ENCODE measurements around the gene PCNX1. TPM values are rescaled to one million over a fixed set of nuclear protein-coding genes. Genes with fewer than 3 reads are reported as not detected.

Gene PCNX1
- total RNA-seq, 1 experiment from 2014 or later = 16.1 TPM

DNA sequence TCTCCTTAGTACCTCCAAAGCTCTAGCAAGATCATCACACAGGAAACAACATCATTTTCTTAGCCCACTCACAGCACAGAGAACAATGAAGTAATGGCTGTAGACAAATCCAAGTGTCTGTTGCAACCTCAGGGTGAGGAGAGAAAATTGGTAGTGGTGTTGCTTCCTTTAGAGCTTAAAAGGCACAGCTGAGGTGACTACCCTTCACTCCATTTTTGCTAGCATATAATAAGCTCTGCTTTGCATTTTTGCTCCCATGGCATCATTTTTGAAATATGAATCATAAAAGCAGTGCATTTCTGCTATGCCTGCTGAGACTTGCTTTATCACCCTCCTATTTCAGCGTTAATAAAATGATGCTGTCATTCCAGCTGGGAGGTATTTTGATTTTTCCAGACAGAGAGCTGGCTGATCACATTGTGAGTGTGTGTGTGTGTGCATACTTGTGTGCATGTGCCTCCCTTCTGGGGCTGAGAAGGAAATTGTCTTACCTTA is 18.5 kb upstream of the PCNX1 start:
- no peak for DNase-seq (ENCODE audit: low read depth)

DNA sequence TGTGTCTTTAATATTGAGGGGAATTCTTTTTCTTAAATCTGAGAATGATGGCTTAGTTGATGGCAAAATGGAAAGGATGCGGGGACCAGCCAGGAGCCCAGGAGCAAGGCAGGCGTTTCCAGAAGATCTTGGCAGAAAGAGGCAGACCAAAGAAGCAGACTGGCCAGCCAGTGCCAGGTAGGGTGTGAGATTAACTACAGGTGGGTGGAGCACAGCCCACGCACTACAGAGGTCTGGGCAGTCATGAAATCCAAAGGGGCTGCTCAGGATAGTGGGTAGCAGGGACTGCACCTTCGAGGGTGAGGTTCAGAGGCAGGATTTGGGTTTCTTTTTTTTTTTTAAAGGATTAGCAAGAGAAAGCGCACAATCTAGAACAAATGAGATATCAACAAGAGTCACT is 17.7 kb upstream of the PCNX1 start:
- DNase-seq (ENCODE audit: low read depth) = no peak

DNA sequence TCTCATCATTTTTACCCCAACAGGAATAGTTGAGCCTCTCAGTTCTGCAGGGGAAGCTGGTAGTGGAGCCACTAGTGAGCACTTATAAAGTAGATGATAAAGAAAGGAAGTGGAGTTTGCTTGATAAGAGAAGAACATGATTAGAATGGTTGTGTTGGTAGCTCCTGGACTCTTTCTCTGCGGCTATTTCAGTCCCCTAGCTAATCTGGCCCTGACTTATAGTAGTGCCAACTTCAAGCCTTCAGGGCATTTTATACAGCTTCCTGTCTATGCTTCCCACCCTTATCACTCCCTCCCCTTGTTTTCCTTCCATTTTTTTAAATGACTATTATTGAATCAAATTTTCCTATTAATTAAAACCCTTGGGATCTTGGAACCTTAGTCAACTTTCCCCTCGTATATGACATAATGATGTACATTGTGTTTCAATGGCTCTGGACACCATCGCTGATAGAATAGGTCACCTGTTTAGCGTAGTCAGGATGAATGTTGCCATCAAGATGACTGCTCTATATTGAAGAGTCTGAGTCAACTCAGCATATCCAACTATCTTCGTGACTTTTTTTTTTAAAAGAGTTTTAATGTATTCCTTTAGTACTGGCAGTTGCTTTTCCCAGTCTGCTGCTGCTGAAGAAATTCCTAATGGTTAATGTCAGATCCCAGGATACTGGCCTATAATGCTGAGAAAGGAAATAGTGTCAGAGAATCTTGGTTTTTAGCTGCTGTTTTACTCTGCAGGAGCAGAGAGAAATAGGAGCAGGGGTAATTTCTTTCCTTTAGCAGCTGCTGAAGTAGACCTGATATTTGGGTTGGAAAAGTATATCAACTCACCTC is 16.2 kb upstream of the PCNX1 start:
- no peak for DNase-seq (ENCODE audit: low read depth)

DNA sequence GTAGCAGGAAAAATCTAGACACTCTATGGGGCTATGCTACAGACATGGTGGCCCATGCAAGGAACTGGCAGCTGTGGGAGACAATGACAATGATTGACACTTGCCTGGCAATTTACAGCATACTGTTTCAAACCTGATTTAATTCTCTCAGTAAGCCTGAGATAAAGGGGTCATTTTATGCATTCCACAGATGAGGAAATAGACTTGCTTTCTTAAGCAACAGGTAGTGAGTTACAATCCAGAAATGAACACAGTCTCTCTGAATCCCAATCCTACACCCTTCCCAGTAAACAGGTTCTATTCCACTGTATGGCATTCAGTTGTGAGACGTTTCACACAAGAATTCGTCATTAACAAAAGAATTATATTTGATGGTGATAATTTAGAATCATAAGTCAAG is 15.5 kb upstream of the PCNX1 start:
- no peak for DNase-seq (ENCODE audit: low read depth)

DNA sequence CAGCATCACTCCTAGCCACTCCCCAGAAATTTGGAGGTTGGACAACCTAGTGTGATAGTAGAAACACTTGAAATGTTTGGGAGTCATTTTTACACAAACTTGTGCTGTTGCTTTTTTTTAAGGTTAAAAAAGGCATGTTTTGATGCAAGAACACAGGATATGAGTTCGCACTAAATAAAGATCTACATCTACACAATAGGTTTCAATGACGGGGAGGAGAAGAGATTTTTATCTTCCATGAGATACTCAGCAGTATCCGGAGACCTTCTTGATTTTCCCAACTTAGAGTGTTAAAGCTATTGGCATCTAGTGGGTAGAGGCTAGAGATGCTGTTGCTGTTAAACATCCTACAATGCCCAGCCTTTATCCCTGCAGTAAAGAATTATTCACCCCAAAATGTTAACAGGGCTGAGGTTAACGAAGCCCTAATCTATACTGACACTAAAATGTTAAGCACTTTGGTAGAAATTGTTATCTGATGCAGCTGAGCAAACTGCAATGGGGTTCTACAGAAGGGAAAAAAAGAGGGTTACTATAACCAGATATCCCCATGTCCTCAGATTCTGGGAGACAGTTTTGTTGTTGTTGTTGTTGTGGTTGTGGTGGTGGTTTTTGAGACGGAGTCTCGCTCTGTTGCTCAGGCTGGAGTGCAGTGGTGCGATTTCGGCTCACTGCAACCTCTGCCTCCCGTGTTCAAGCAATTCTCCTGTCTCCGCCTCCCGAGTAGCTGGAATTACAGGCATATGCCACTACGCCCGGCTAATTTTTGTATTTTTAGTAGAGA is 14.0 kb upstream of the PCNX1 start:
- DNase-seq (ENCODE audit: low read depth) = no peak

DNA sequence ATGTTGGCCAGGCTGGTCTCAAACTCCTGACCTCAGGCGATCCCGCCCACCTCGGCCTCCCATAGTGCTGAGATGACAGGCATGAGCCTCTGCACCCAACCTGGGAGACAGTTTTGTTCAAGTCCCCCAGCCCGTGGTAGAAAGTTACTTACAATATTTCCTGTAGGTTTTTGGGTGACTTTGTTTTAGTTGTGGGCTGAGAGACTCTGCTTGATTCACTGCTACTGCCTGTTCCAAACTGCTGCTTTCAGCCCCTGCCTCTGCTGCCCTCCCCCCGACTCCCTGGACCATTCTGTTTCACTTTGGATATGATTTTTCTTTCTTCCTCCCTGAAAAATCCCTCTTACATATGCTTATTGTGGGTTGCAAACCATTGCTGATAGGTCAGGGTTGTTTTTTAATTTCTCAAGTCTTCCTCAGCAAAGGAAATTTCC is 13.4 kb upstream of the PCNX1 start:
- DNase-seq (ENCODE audit: low read depth) = no peak

DNA sequence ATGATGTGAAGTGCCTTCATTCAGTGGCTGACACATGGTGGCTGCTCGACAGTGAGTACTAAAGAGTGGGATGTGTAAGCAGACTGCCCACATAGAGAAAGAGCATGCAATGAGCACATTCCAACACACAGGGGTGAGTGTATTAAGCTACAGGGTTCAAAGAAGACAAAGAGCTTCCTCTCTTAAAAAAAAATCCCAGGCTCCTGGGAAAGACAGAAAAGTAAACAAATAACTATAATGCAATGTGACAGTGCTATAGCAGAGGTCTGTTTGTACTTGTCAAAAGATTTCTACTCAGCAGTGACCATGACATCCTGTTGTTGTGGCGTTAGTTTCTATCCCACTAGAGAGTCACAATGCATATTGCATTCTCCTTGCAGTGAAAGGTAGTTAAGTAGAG is 12.4 kb upstream of the PCNX1 start:
- no peak for DNase-seq (ENCODE audit: low read depth)

DNA sequence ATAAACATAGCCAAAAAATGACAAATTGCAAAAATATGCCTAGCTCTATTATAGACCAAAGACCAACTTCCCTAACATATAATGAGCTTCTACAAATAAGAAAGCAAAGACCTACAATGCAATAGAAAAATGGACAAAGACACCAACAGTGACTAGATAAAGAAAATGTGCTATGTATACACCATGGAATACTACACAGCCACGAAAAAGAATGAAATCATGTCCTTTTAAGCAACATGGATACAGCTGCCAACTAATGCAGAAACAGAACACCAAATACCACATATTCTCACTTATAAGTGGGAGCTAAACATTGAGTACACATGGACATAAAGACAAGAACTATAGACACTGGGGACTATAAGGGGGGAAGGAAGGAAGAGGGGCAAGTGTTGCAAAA is 10.9 kb upstream of the PCNX1 start:
- DNase-seq (ENCODE audit: low read depth) = no peak

DNA sequence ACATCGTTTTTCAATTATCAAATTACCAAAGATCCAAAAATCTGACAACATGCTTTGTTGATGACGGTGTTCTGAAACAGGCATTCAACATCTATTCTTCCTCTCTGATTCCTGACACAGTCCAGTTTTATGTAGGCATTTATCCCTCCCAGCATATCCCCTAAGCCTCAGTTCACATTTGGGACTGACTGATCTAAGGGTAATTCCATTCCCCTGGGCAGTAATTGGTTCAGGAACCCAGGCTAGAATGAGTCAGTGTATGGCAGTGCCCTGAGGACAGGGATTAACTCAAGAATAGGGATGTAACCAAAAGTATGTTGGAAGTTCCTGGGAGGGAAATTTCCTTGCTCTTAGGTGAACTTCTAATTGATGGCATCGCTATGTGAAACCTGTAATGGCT is 10.3 kb upstream of the PCNX1 start:
- DNase-seq (ENCODE audit: low read depth) = peak; percentile 32

DNA sequence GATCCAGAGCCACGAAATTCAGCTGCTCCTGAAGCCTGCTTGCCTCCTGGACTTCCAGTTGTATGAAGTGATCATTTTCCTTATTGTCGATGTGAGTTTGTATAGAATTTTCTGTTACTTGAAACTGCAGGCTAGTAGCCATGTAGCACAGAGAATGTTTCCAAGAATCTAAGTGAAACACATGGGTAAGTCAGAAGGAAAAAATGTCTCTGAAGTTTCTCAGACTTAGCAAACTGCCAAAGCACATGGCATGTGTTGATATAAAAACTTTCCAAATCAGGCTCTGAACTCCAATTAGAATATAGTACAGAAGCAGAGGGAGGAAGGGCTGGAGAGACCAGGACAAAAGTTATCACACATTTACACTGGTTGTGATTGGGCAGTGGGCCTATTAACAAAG is 9.8 kb upstream of the PCNX1 start:
- no peak for DNase-seq (ENCODE audit: low read depth)

DNA sequence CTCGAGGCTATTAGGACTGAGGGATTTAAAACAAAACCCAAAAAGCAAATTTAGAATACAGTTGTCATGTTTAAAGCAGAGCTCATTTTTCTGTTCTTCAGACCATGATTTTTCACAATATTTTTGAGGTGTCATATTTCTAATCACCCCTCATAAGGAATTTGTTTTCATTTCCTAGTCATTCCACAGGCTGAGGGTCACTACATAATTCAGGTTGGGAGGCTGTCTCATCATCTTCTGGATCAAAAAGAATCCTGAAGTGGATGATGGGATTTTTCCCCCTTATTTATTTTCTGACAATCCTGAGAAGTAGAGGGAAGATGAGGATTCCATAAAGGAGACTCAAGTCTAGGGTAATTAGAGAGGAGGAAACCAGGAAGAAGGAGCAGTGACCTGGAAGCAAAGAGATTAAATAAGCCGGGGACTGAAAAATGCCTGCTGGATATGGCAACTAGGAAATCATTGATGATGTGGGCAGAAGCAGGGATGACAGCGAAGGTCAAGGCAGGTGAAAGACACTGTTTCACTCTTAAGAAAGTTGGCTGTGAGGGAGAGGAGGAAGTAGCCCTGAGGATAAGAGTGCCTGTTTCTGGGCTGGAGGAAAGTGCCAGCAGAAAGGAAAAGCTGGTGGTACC is 9.0 kb upstream of the PCNX1 start:
- DNase-seq (ENCODE audit: low read depth) = no peak

DNA sequence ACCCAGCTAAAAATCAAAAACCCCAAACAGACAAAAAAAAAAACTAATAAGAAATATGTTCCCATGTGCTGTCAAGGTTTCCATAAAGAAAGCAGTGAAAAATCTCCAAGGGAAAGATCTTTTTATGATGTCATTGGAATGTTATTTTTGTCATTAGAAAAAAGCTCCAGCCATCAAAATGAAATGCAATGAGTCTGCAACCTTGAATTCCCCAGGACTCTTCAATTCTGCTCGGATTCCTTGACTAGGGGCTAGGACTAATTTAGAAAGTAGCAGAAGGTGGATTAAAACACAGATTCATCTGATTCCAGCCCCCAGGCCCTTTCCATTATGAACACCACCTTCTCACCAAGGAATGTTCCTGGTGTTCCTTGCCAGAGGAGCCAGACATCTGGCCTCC is 6.0 kb upstream of the PCNX1 start:
- DNase-seq (ENCODE audit: low read depth) = no peak

DNA sequence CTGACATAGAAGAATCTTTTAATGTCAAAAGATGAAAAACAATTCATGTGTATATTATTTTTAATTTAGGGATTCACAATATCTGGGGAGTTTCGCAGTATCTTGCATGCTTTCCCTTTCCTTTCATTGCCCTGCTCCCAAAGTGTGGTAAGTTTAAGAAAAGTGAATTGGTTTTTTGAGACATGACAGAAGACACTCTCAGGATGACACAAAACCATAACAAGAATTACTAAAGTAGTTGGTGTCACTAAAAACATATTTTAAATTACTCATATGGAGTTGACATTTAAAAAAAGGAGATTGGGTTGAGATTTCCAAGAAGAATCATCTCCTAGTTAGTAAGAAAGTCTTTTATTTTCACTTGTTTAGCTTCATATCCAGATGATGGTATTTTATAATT is 5.1 kb upstream of the PCNX1 start:
- no peak for DNase-seq (ENCODE audit: low read depth)

DNA sequence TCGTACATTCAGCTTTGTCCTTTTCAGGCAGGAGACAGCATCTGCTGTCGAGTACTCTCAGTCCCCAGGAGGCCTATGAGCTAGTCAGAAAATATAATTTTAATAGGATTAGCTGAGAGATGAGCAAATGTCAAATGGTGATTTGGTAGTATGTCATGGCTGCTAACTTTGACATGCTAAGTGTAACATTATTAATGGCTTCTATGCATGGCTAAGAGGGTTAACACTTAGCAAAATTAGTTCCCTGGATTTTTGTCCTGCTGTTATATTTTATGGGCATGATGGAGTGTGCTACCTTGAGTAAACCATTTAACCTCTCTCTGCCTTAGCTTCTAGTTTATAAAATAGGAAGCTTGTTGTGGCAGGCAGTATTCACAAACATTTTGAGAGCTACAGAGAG is 2.9 kb upstream of the PCNX1 start:
- DNase-seq (ENCODE audit: low read depth) = no peak

DNA sequence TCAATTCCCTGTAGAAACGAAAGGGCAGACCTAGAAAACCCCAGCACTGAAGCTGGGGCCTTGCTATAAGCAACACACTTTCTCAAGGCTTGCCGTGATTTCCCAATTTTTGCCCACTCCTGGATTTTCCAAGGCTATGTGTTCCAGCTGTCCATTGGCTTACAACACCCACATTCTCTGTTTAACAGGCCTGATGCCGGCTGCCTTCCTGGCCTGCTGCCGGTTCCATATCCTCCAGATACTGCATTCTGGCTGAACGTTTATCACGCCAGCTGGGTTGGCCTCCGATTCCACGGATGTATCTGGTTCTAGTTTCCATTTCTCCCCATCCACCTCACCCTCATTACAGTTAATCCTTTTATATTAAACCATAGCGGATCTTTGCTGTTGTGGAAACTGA is 2.0 kb upstream of the PCNX1 start:
- no peak for DNase-seq (ENCODE audit: low read depth)

DNA sequence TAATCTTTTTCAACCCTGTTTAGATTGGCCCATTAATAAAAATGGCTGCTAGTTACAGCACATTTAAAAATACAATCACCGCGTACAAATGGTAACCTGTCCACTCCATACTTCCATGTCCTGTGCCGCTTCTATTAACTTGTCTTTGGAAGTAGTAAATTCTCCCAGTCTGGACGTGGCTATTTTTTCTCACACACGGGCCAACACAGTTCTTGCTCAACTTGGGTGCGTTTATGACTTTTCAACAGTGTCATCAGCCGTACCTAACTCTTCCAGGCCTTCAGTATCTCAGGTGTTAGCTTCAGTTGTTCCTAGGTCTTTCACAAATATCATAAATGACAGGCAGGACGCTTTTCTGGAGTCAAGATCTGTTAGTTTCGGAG is 475 bp upstream of the PCNX1 start:
- peak; percentile 14 for DNase-seq (ENCODE audit: low read depth)

DNA sequence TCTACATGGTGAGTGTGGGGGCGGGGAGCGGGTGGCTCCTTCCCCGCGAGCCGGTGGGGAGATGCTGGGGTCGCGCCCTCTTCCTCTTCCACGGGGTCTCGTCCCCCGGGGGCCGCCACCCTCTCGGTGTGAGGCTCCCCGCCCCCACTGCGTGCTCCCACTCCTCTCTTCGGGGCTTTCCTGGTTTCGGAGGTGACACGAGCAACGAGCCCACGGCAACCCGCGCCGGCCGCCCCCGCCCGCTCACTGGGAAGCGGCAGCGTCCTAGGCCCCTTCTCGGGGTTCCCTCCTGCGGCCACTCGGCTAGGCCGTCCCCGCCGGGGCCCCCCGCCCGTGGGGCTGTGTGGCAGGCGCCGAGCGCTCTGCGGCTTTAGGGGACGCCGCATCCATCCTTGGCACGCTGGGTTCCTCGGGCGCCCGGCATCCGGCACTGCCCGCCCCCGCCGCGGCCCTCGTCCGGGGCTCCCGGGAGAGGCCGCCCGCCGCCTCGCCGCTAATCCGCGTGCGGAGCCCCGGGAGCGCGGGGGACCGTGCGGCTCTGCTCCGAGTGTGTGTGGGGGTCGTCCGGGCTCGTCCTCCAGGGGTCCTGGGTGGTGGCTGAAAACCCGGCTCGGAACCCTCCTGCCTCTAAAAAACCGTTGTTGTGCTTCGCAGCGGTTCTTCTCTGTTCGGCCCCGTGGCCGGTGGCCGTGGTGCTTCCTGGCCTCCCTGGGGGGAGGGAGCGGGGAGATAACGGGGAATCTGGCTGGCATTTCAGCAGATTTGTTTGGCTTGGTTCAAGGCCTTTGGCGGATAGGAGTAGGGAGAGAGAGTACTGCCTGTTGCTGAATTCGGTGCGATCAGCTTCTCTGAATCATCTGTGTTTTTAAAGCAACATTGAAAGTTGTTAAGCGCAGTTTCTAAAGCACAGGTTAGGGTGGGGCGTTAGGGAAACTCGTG is 1.0 kb downstream of the PCNX1 start:
- DNase-seq (ENCODE audit: low read depth) = peak; percentile 58

DNA sequence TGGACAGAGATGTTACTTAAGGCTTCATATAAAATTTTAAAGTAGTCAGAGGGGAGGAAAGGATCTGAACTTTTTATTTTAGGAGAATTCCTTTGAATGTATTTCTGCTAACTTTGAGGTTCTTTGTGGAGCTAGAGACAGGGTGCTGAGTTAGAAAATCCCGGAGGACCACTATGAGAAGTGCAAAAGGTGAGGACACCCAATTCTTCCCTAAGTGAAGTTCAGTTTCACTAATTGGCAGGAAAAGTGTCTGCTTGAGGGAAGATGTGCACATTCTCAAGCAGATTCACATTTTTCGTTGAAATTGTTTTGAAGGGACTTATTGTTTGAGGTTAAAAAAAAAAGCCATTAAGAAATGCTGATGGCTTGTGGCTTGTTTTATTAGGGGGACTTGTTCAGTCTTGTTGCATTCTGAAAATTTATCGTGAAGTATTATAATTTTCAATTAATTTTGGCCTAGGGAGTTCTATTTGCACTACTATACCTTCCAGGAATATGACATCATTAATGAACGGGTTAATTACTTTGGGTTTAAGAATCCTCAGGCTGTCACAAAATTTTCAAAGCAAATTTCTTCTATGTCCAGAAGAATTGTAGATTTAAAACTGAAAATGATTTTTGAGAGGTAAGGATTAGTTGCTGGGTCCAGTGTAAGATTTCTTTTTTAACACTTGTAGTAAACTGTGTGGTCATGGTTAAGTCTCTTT is 1.8 kb downstream of the PCNX1 start:
- DNase-seq (ENCODE audit: low read depth) = no peak

DNA sequence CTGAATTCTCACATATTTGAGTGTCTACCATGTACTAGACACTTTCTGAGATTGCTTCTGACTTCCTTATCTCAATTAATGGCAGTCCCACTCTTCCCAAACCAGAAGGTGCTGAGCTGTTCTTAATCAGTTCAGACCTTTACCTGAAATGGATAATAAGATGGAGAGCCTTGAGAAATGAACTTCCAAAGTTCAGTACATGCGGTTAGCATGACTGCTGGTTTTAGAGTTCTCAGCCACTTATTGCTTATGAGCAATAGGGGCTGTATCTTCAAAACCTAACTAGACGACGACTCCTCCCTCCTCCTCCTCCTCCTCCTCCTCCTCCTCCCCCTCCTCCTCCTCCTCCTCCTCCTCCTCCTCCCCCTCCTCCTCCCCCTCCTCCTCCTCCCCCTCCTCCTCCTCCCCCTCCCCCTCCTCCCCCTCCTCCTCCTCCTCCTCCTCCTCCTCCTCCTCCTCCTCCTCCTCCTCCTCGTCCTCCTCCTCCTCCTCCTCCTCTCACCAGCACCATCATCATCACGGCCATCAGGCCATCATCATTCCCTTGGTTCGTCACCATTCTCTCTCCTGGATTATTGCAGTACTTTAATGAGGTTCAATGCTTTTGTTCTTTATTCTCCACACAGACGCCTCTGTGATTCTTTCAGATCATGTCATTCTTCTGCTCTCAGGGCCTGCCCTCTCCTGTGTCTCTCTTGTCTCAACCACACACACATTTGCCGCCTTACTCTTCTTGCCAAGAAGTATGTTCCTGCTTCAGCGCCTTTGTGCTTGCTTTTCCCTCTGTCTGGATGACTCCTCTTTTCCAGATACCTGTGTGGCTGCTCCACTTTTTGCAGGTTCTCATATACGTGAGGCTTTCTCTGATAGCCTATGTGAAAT is 2.7 kb downstream of the PCNX1 start:
- DNase-seq (ENCODE audit: low read depth) = no peak

DNA sequence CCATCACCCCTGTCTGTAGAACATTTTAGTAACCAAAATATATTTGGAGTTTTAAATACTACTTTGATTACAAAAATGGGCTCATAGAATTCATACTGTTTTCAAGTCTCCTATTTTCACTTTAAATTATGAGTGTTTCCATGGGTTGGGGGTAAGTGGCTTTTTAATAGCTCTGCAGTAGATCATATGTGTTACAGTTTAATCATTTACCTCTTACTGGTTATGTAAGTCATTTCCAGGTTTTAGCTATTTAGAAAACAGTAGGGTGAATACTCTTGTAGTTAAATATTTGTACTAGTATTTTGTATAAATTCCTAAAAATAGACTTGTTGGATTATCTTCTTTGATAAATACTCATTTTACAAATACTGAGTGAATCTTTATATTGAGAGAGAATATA is 8.2 kb downstream of the PCNX1 start:
- no peak for DNase-seq (ENCODE audit: low read depth)

All from RPMI7951 (cell line).